IPS-NIHi7 (cell line): ENCODE measurements around the gene IWS1.
"Not testable (repeated sequence)": the region's sequence is repeated elsewhere in the genome, so short reads cannot be mapped to it uniquely, and the experiment has no call there.

ENCODE experiments used
- DNase-seq: peaks from one replicate; pipeline ENCODE4 v3.0.0; 2012; ENCODE audit warnings: mixed read lengths; ENCODE audit errors: extremely low spot score

The IWS1 gene

GRCh38 chr2:127560931-127561280 is 34.6 kb upstream of the IWS1 start:
- no peak for DNase-seq

- no peak for DNase-seq
Measured at GRCh38 chr2:127560201-127560930, 34.1 kb upstream of the IWS1 start.

GRCh38 chr2:127559454-127559853 is 33.2 kb upstream of the IWS1 start:
- no peak for DNase-seq

GRCh38 chr2:127558911-127559310 is 32.6 kb upstream of the IWS1 start:
- no peak for DNase-seq

GRCh38 chr2:127552846-127553245 is 26.6 kb upstream of the IWS1 start:
- no peak for DNase-seq

- no peak for DNase-seq
Measured at GRCh38 chr2:127552336-127552735, 26.0 kb upstream of the IWS1 start.

- no peak for DNase-seq
Measured at GRCh38 chr2:127551221-127551930, 25.1 kb upstream of the IWS1 start.

GRCh38 chr2:127546797-127547196 is 20.5 kb upstream of the IWS1 start:
- no peak for DNase-seq

- DNase-seq, result no peak
Measured at GRCh38 chr2:127545796-127546195, 19.5 kb upstream of the IWS1 start.

GRCh38 chr2:127545189-127545588 is 18.9 kb upstream of the IWS1 start:
- DNase-seq, result no peak

GRCh38 chr2:127543013-127543501 is 16.8 kb upstream of the IWS1 start:
- DNase-seq, result not testable (repeated sequence)

GRCh38 chr2:127542231-127542630 is 15.9 kb upstream of the IWS1 start:
- DNase-seq, result no peak

- no peak for DNase-seq
Measured at GRCh38 chr2:127541809-127542208, 15.5 kb upstream of the IWS1 start.

- no peak for DNase-seq
Measured at GRCh38 chr2:127537644-127538043, 11.4 kb upstream of the IWS1 start.

GRCh38 chr2:127536707-127537541 is 10.6 kb upstream of the IWS1 start:
- no peak for DNase-seq

GRCh38 chr2:127535918-127536317 is 9.6 kb upstream of the IWS1 start:
- no peak for DNase-seq

- DNase-seq, result no peak
Measured at GRCh38 chr2:127535422-127535901, 9.2 kb upstream of the IWS1 start, which contains the start of gene MYO7B. TSS of gene MYO7B (plus strand) at chr2:127535683. CDS start at chr2:127559723, 24,040 bp downstream.

- DNase-seq, result no peak
Measured at GRCh38 chr2:127532296-127532695, 6.0 kb upstream of the IWS1 start.

- DNase-seq, result no peak
Measured at GRCh38 chr2:127531221-127531648, 4.9 kb upstream of the IWS1 start.

- DNase-seq, result no peak
Measured at GRCh38 chr2:127530245-127531140, 4.2 kb upstream of the IWS1 start.

- not testable (repeated sequence) for DNase-seq
Measured at GRCh38 chr2:127529416-127529815, 3.1 kb upstream of the IWS1 start.
